Smooth muscle cell (in vitro differentiated cells): ENCODE measurements around the gene PORCN. TPM values are rescaled to one million over a fixed set of nuclear protein-coding genes. Genes with fewer than 3 reads are reported as not detected.

Experiments used
- DNase-seq: peaks from one replicate; lab custom pipeline; 2025; ENCODE audit not compliant: unreplicated experiment; lab: John Stamatoyannopoulos, UW
- H2AFZ ChIP-seq: fragments of 200-600 bp; sonication (generic); 2 replicates; pipeline ENCODE4 v1.6.0; 2016; ENCODE audit warnings: antibody characterized with exemption, low read depth, mild to moderate bottlenecking
- H3F3A ChIP-seq: fragments of 200-600 bp; sonication (generic); 2 replicates; pipeline ENCODE4 v1.6.0; 2017; ENCODE audit warnings: antibody characterized with exemption, low read depth
- H3K27ac ChIP-seq: fragments of 200-600 bp; sonication (generic); 2 replicates; pipeline ENCODE4 v1.5.1; 2016; ENCODE audit warnings: low read depth, mild to moderate bottlenecking
- H3K27me3 ChIP-seq: fragments of 200-600 bp; sonication (generic); 2 replicates; pipeline ENCODE4 v1.6.1; 2016; ENCODE audit warnings: low read depth, mild to moderate bottlenecking
- H3K36me3 ChIP-seq: fragments of 200-600 bp; sonication (generic); 2 replicates; pipeline ENCODE4 v1.5.1; 2016; ENCODE audit warnings: low read depth
- H3K4me1 ChIP-seq: fragments of 200-600 bp; sonication (generic); 2 replicates; pipeline ENCODE4 v1.5.1; 2016; ENCODE audit warnings: low read depth
- H3K4me2 ChIP-seq: fragments of 200-600 bp; sonication (generic); 2 replicates; pipeline ENCODE4 v1.6.0; 2016; ENCODE audit warnings: mild to moderate bottlenecking
- H3K4me3 ChIP-seq: fragments of 200-600 bp; sonication (generic); 2 replicates; pipeline ENCODE4 v1.5.1; 2016; ENCODE audit warnings: mild to moderate bottlenecking
- H3K79me2 ChIP-seq: fragments of 200-600 bp; sonication (generic); 2 replicates; pipeline ENCODE4 v1.6.0; 2016; ENCODE audit warnings: low read depth, mild to moderate bottlenecking
- H3K9ac ChIP-seq: fragments of 200-600 bp; sonication (generic); 2 replicates; pipeline ENCODE4 v1.6.0; 2016; ENCODE audit warnings: low read depth
- H3K9me3 ChIP-seq: fragments of 200-600 bp; sonication (generic); replicated peaks from 2 replicates; pipeline ENCODE4 v1.5.1; 2016; ENCODE audit warnings: low read depth
- H4K20me1 ChIP-seq: fragments of 200-600 bp; sonication (generic); 2 replicates; pipeline ENCODE4 v1.6.0; 2016; ENCODE audit warnings: low read depth
- WGBS: methylation state at CpG from one replicate; pipeline ENCODE4 v1.1.7; 2016; ENCODE audit warnings: low lambda C conversion rate; 5-methylcytosine and 5-hydroxymethylcytosine counted together
- polyA plus RNA-seq: library from polyadenylated mRNA; unstranded; fragments of >200 nt; fragmentation: Nextera tagmentation; extraction: Ambion mirVana; gene quantifications from 2 replicates; pipeline ENCODE4 v1.2.1, GENCODE V29; 2016
- total RNA-seq: library from RNA; depleted of rRNA; stranded (reverse); fragments of >200 nt; gene quantifications from 2 replicates; pipeline ENCODE4 v1.2.3, GENCODE V29; 2014
- TF ChIP-seq, protein P1 (sequence below): fragments of 200-600 bp; sonication (generic); IDR thresholded peaks from 2 replicates; pipeline ENCODE4 v1.5.1; 2017; ENCODE audit warnings: borderline replicate concordance, mild to moderate bottlenecking, antibody characterized with exemption; ENCODE audit not compliant: insufficient read depth, poor library complexity, severe bottlenecking

PORCN gene
- total and polyA plus RNA-seq, 2 experiments from 2014 or later: 14.8 to 25.5 TPM

DNA sequence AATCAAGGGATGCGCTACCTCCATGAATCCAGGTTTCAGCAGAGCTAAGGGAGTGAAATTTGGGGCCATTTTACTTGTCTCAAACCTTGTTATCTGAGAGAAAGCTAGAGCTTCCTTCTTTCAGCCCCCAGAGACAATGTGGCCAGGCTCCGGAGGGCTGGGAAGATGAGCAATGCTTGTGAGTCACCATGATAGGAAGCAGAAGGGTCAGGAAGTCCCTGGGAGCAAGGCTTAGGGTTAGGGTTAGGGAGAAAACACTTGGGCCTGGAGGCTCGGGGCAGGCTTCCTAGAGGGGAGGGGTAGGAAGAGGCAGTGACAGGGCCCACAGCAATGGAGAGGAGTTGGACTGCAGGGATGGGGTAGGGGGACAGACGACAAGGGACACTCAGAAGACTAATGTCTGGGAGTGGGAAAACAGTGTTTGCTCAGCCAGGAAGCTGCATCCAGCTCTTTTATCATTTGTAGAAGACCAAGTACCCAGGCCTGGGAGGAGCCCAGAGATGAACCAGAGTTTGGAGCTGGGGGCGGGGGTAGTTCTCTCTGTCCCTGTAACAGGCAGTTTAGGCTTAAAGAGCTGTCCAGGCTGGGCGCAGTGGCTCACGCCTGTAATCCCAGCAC, 16.4 kb upstream of the PORCN start:
- DNase-seq: no peak
- no peaks in the 10 kb centered on the region for H3K27me3 ChIP-seq
- no peak overlapping the region for H3K9ac ChIP-seq
- H3K4me2 ChIP-seq: no peak overlapping the region
- H3F3A ChIP-seq: no peaks in the 10 kb centered on the region
- H3K4me1 ChIP-seq: no peaks in the 10 kb centered on the region
- no peak overlapping the region for H3K4me3 ChIP-seq
- no peaks in the 10 kb centered on the region for H3K9me3 ChIP-seq
- no peaks in the 10 kb centered on the region for H3K36me3 ChIP-seq
- TF ChIP-seq, protein P1, sequence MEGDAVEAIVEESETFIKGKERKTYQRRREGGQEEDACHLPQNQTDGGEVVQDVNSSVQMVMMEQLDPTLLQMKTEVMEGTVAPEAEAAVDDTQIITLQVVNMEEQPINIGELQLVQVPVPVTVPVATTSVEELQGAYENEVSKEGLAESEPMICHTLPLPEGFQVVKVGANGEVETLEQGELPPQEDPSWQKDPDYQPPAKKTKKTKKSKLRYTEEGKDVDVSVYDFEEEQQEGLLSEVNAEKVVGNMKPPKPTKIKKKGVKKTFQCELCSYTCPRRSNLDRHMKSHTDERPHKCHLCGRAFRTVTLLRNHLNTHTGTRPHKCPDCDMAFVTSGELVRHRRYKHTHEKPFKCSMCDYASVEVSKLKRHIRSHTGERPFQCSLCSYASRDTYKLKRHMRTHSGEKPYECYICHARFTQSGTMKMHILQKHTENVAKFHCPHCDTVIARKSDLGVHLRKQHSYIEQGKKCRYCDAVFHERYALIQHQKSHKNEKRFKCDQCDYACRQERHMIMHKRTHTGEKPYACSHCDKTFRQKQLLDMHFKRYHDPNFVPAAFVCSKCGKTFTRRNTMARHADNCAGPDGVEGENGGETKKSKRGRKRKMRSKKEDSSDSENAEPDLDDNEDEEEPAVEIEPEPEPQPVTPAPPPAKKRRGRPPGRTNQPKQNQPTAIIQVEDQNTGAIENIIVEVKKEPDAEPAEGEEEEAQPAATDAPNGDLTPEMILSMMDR: no peak
- H4K20me1 ChIP-seq: no peaks in the 10 kb centered on the region
- H3K27ac ChIP-seq: peak overlapping the region; percentile 45
- H2AFZ ChIP-seq: no peak overlapping the region
- H3K79me2 ChIP-seq: no peaks in the 10 kb centered on the region
- 61% methylated on average over 7 of the region's 7 CpGs for WGBS

DNA sequence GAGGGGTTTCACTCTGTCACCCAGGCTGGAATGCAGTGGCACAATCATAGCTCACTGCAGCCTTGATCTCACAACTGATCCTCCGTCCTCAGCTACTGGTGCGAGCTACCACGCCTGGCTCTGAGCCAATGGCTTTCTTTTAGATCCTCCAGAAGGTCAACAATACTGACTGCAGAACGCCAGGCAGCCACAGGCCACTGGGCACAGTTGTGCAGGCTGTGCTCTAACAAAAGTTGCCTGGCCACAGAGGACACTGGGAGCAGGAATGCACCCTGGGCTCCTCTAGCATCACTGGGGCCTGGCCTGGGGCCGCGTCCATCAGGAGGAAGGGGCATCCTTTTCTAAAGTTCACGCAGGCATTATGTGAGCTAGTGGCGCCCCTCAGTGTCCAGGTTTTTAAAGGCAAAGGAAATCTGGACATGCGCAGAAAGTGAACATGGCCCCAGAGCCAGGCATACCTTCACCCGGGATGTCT, 14.9 kb upstream of the PORCN start:
- H3K4me1 ChIP-seq: no peaks in the 10 kb centered on the region
- WGBS: 42% methylated on average over 10 of the region's 10 CpGs

DNA sequence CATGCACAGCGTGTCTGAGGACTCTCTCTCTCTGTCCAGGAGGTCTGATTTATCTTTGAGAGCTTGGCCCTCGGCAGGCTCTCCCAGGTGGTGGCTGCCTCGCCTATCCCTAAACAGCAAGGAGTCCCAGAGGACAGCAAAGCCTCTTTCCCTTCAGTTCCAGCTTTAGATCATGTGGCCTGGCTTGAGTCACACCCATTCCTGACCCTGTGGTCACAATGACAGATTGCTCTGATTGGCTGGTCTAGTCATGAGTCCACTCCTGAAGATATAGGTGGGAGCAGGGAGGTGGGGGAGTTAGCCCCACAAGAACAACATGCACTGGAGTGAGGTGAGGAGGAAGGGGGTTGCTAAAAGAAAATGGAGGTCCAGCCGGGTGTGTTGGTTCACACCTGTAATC, 12.1 kb upstream of the PORCN start:
- Histone ChIP-seq H3K79me2 (no peaks in the 10 kb centered on the region), H3K9me3 (no peaks in the 10 kb centered on the region), H3K27me3 (no peaks in the 10 kb centered on the region), H3K9ac (no peak overlapping the region), H2AFZ (no peak overlapping the region), H3K27ac (no peak overlapping the region), H3F3A (no peaks in the 10 kb centered on the region), H3K4me1 (no peaks in the 10 kb centered on the region), H3K4me2 (no peak overlapping the region), H4K20me1 (no peaks in the 10 kb centered on the region), H3K36me3 (no peaks in the 10 kb centered on the region), H3K4me3 (no peak overlapping the region)
- WGBS: 79% methylated on average over 4 of the region's 4 CpGs
- no peak for DNase-seq
- TF ChIP-seq, protein P1: no peak

More for the DNA sequence above, 14.9 kb upstream of the PORCN start:
- Histone ChIP-seq H3K79me2 (no peaks in the 10 kb centered on the region), H4K20me1 (no peaks in the 10 kb centered on the region), H3K36me3 (no peaks in the 10 kb centered on the region), H3K4me3 (no peak overlapping the region), H3F3A (no peaks in the 10 kb centered on the region), H3K4me2 (no peak overlapping the region), H3K27ac (no peak overlapping the region), H3K9me3 (no peaks in the 10 kb centered on the region), H3K9ac (no peak overlapping the region), H2AFZ (no peak overlapping the region), H3K27me3 (no peaks in the 10 kb centered on the region)
- DNase-seq: no peak
- TF ChIP-seq, protein P1: peak; percentile 29

DNA sequence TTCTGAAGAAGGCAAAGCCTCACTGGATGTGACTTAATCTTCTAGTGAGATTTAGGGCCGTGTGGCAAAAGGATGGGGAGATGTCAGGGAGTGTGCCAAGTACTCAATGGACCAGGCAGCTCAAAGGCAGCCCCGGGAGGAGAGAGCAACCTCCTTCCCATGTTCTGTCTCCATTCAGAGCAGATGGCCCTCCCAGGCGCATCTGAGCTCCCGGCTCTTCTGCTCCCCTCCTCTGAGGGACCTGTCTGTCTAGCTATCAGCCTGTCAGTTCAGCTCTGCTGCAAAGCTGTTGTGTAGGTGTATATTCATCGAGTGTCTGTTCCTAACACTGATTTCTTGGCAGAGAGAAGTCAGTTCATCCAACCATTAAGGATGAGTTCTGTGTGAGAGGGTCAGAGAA, 10.9 kb upstream of the PORCN start:
- no peaks in the 10 kb centered on the region for H3K79me2 ChIP-seq
- no peak overlapping the region for H3K9ac ChIP-seq
- TF ChIP-seq, protein P1: no peak
- no peak overlapping the region for H3K4me3 ChIP-seq
- no peaks in the 10 kb centered on the region for H3K36me3 ChIP-seq
- H3K4me2 ChIP-seq: no peak overlapping the region
- H3K4me1 ChIP-seq: no peaks in the 10 kb centered on the region
- H3K9me3 ChIP-seq: no peaks in the 10 kb centered on the region
- H3K27ac ChIP-seq: peak overlapping the region; percentile 32
- WGBS: 66% methylated on average over 5 of the region's 5 CpGs
- H2AFZ ChIP-seq: no peak overlapping the region
- no peaks in the 10 kb centered on the region for H3F3A ChIP-seq
- H4K20me1 ChIP-seq: no peaks in the 10 kb centered on the region
- DNase-seq: no peak
- H3K27me3 ChIP-seq: no peaks in the 10 kb centered on the region
